ENCODE measurements around the gene DEFB132. TPM values are rescaled to one million over a fixed set of nuclear protein-coding genes. Genes with fewer than 3 reads are reported as not detected.
"Not testable (repeated sequence)": the region's sequence is repeated elsewhere in the genome, so short reads cannot be mapped to it uniquely, and the experiment has no call there.

The DEFB132 gene
- total and polyA plus RNA-seq, 2 donors (not counting 1 experiment from before 2014, with no cell fraction given): not detected

GRCh38 chr20:219290-220115 is 38.0 kb upstream of the DEFB132 start:
- H3K4me1 ChIP-seq (ENCODE audit: control insufficient read depth in 2 of 2, insufficient read depth in 2 of 2, low read length in 2 of 2): no peaks in the 10 kb centered on the region
- DNase-seq (peak; percentile 10), ATAC-seq (ENCODE audit: low read depth) (no peak)
- CTCF ChIA-PET: interaction anchor here (0.7 to 1.5 kb wide), 3 partner anchors 8 to 111 kb away, joined by 4 to 6 read pairs (median 6); no protein-coding TSS in a partner anchor
- H3K4me3 Mint-ChIP-seq: no peak overlapping the region
- no peaks in the 10 kb centered on the region for H3K4me1 Mint-ChIP-seq
- no peak overlapping the region for H3K4me2 ChIP-seq (replicated peaks; ENCODE audit: low read depth, low read length, poor library complexity, severe bottlenecking)
- WGBS (ENCODE audit: insufficient coverage): no CpG with 5 or more reads among the region's 1 CpG
- H3K27me3 Mint-ChIP-seq: peaks cover 42% of the 10 kb centered on the region
- H4K20me1 ChIP-seq (ENCODE audit: control insufficient read depth, insufficient read depth, low read length, poor library complexity, severe bottlenecking): no peaks in the 10 kb centered on the region
- no peaks in the 10 kb centered on the region for H3K79me2 ChIP-seq (ENCODE audit: control insufficient read depth, insufficient read depth, low read length)
- no peak for TF ChIP-seq EZH2 (IDR thresholded peaks at IDR 0.05; ENCODE audit: borderline replicate concordance, insufficient read depth, low read depth, low read length, poor library complexity, severe bottlenecking)
- no peak for TF ChIP-seq CTCF (IDR thresholded peaks at IDR 0.05)
- H3K4me3 ChIP-seq (ENCODE audit: control extremely low read depth in 1 of 5, extremely low read depth in 1 of 5, insufficient read depth in 1 of 5, low read depth in 2 of 5, low read length in 4 of 5): no peak overlapping the region
- POLR2A ChIA-PET: no interaction called here
- H3K27me3 ChIP-seq (replicated peaks in 1 of 4; ENCODE audit: control extremely low read depth in 1 of 4, control insufficient read depth in 3 of 4, insufficient read depth in 4 of 4, low read length in 3 of 4): peaks cover 0 to 13% (median 8%) of the 10 kb centered on the region in 4 experiments
- no peak overlapping the region for H3K27ac ChIP-seq (ENCODE audit: low read length in 2 of 2)
- H3K27ac Mint-ChIP-seq: no peak overlapping the region
- H3K9me3 Mint-ChIP-seq (ENCODE audit: insufficient read depth): no peaks in the 10 kb centered on the region
- H2AFZ ChIP-seq (ENCODE audit: insufficient read depth, low read depth, low read length, poor library complexity, severe bottlenecking): no peak overlapping the region
- intact Hi-C loops (cut with micrococcal nuclease): no loop called here
- no peaks in the 10 kb centered on the region for H3K9me3 ChIP-seq (ENCODE audit: control extremely low read depth in 1 of 3, control insufficient read depth in 2 of 3, insufficient read depth in 1 of 3, low read length in 2 of 3)
- H3K9ac ChIP-seq (ENCODE audit: low read length): no peak overlapping the region
- H3K36me3 ChIP-seq (replicated peaks in 1 of 2; ENCODE audit: control extremely low read depth in 1 of 2, control insufficient read depth in 1 of 2, extremely low read depth in 1 of 2, insufficient read depth in 2 of 2, low read length in 1 of 2): no peaks in the 10 kb centered on the region

GRCh38 chr20:221258-221830 is 36.2 kb upstream of the DEFB132 start:
- H3K4me3 ChIP-seq (ENCODE audit: control extremely low read depth in 1 of 5, extremely low read depth in 1 of 5, insufficient read depth in 1 of 5, low read depth in 2 of 5, low read length in 4 of 5): no peak overlapping the region
- H3K79me2 ChIP-seq (ENCODE audit: control insufficient read depth, insufficient read depth, low read length): no peaks in the 10 kb centered on the region
- no peak overlapping the region for H3K27ac ChIP-seq (ENCODE audit: low read length in 2 of 2)
- no peak for TF ChIP-seq EZH2 (IDR thresholded peaks at IDR 0.05; ENCODE audit: borderline replicate concordance, insufficient read depth, low read depth, low read length, poor library complexity, severe bottlenecking)
- no peak for TF ChIP-seq CTCF (IDR thresholded peaks at IDR 0.05)
- peaks cover 42% of the 10 kb centered on the region for H3K27me3 Mint-ChIP-seq
- H3K4me2 ChIP-seq (replicated peaks; ENCODE audit: low read depth, low read length, poor library complexity, severe bottlenecking): no peak overlapping the region
- no peaks in the 10 kb centered on the region for H3K36me3 ChIP-seq (replicated peaks in 1 of 2; ENCODE audit: control extremely low read depth in 1 of 2, control insufficient read depth in 1 of 2, extremely low read depth in 1 of 2, insufficient read depth in 2 of 2, low read length in 1 of 2)
- H2AFZ ChIP-seq (ENCODE audit: insufficient read depth, low read depth, low read length, poor library complexity, severe bottlenecking): no peak overlapping the region
- no CpG with 5 or more reads among the region's 1 CpG for WGBS (ENCODE audit: insufficient coverage)
- no peaks in the 10 kb centered on the region for H3K9me3 Mint-ChIP-seq (ENCODE audit: insufficient read depth)
- intact Hi-C loops (cut with micrococcal nuclease): no loop called here
- H3K4me1 ChIP-seq (ENCODE audit: control insufficient read depth in 2 of 2, insufficient read depth in 2 of 2, low read length in 2 of 2): no peaks in the 10 kb centered on the region
- no peak for DNase-seq
- CTCF ChIA-PET: no interaction called here
- peaks cover 0 to 10% (median 7%) of the 10 kb centered on the region in 4 experiments for H3K27me3 ChIP-seq (replicated peaks in 1 of 4; ENCODE audit: control extremely low read depth in 1 of 4, control insufficient read depth in 3 of 4, insufficient read depth in 4 of 4, low read length in 3 of 4)
- H3K9me3 ChIP-seq (ENCODE audit: control extremely low read depth in 1 of 3, control insufficient read depth in 2 of 3, insufficient read depth in 1 of 3, low read length in 2 of 3): no peaks in the 10 kb centered on the region
- no peak overlapping the region for H3K27ac Mint-ChIP-seq
- POLR2A ChIA-PET: no interaction called here
- no peaks in the 10 kb centered on the region for H4K20me1 ChIP-seq (ENCODE audit: control insufficient read depth, insufficient read depth, low read length, poor library complexity, severe bottlenecking)
- peaks cover 4% of the 10 kb centered on the region for H3K4me1 Mint-ChIP-seq
- no peak overlapping the region for H3K4me3 Mint-ChIP-seq
- ATAC-seq (ENCODE audit: low read depth): no peak
- H3K9ac ChIP-seq (ENCODE audit: low read length): no peak overlapping the region

DNA sequence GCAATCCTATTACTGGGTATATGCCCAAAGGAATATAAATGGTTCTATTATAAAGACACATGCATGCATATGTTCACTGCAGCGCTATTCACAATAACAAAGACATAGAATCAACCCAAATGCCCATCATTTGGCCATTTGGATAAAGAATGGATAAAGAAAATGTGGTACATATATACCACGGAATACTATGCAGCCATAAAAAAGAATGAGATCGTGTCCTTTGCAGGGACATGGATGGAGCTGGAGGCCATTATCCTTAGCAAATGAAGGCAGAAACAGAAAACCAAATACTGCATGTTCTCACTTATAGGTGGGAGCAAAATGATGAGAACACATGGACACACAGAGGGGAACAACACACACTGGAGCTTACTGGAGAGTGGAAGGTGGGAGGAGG is 31.6 kb upstream of the DEFB132 start:
- H4K20me1 ChIP-seq (ENCODE audit: control insufficient read depth, insufficient read depth, low read length, poor library complexity, severe bottlenecking); intact Hi-C loops (cut with micrococcal nuclease); H3K27me3 ChIP-seq (replicated peaks in 1 of 4; ENCODE audit: control extremely low read depth in 1 of 4, control insufficient read depth in 3 of 4, insufficient read depth in 4 of 4, low read length in 3 of 4); H3K4me2 ChIP-seq (replicated peaks; ENCODE audit: low read depth, low read length, poor library complexity, severe bottlenecking); H3K9ac ChIP-seq (ENCODE audit: low read length); ATAC-seq (ENCODE audit: low read depth); H3K79me2 ChIP-seq (ENCODE audit: control insufficient read depth, insufficient read depth, low read length); H3K4me3 ChIP-seq (ENCODE audit: control extremely low read depth in 1 of 5, extremely low read depth in 1 of 5, insufficient read depth in 1 of 5, low read depth in 2 of 5, low read length in 4 of 5); H3K9me3 Mint-ChIP-seq (ENCODE audit: insufficient read depth); DNase-seq; H3K36me3 ChIP-seq (replicated peaks in 1 of 2; ENCODE audit: control extremely low read depth in 1 of 2, control insufficient read depth in 1 of 2, extremely low read depth in 1 of 2, insufficient read depth in 2 of 2, low read length in 1 of 2); POLR2A ChIA-PET; H3K27ac ChIP-seq (ENCODE audit: low read length in 2 of 2); H3K4me3 Mint-ChIP-seq; H2AFZ ChIP-seq (ENCODE audit: insufficient read depth, low read depth, low read length, poor library complexity, severe bottlenecking); H3K9me3 ChIP-seq (ENCODE audit: control extremely low read depth in 1 of 3, control insufficient read depth in 2 of 3, insufficient read depth in 1 of 3, low read length in 2 of 3): not testable (repeated sequence)
- Mint-ChIP-seq H3K27ac (peak overlapping the region; percentile 62), H3K4me1 (peaks cover 26% of the 10 kb centered on the region), H3K27me3 (peaks cover 17% of the 10 kb centered on the region)
- CTCF ChIA-PET: interaction anchor here (1.2 to 1.7 kb wide), 3 partner anchors 41 to 104 kb away, joined by 3 to 5 read pairs (median 4); no protein-coding TSS in a partner anchor
- peaks cover 14 to 17% of the 10 kb centered on the region in 2 donors for H3K4me1 ChIP-seq (ENCODE audit: control insufficient read depth in 2 of 2, insufficient read depth in 2 of 2, low read length in 2 of 2)
- WGBS (ENCODE audit: insufficient coverage): no CpG with 5 or more reads among the region's 3 CpGs
